ENCODE data around the gene SOX6.

DNA sequence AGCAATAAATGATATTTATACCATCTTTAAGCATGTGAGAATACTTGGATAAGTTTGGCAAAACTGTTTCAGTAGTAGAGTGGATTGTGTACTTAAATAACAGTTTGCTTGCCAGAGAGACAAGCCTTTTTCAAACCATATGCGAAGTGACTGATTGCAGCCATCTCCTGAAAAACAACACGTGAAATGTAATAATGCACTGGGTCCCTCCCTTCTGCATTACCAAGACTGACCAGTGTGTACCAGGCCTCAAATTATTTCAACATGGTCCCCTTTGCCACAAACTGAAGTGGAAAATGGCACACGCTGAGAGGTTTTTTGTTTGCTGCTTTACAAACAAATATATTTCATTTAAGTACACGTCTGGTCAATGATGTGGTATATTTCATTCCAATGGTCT lies 337.4 kb downstream of the SOX6 start:
- TF ChIP-seq BORCS8-MEF2B (CRISPR knock-in tag; IDR thresholded peaks at IDR 0.05) (no peak), SETDB1 (CRISPR knock-in tag; IDR thresholded peaks at IDR 0.05; ENCODE audit: borderline replicate concordance) (no peak), ZNF556 (CRISPR knock-in tag; IDR thresholded peaks at IDR 0.05; ENCODE audit: borderline replicate concordance) (no peak), ZBTB20 (CRISPR knock-in tag; IDR thresholded peaks at IDR 0.05; ENCODE audit: borderline replicate concordance, low read depth) (no peak), ZNF761 (CRISPR knock-in tag; conservative IDR thresholded peaks at IDR 0.05) (no peak)
- TF ChIP-seq, protein P1, sequence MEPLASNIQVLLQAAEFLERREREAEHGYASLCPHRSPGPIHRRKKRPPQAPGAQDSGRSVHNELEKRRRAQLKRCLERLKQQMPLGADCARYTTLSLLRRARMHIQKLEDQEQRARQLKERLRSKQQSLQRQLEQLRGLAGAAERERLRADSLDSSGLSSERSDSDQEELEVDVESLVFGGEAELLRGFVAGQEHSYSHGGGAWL (CRISPR knock-in tag; IDR thresholded peaks at IDR 0.05): no peak
- TF ChIP-seq, protein P2, sequence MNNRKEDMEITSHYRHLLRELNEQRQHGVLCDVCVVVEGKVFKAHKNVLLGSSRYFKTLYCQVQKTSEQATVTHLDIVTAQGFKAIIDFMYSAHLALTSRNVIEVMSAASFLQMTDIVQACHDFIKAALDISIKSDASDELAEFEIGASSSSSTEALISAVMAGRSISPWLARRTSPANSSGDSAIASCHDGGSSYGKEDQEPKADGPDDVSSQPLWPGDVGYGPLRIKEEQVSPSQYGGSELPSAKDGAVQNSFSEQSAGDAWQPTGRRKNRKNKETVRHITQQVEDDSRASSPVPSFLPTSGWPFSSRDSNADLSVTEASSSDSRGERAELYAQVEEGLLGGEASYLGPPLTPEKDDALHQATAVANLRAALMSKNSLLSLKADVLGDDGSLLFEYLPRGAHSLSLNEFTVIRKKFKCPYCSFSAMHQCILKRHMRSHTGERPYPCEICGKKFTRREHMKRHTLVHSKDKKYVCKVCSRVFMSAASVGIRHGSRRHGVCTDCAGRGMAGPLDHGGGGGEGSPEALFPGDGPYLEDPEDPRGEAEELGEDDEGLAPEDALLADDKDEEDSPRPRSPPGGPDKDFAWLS (CRISPR knock-in tag; IDR thresholded peaks at IDR 0.05; ENCODE audit: borderline replicate concordance): no peak
